ENCODE results near the gene EEF1AKMT1.
"Not testable (repeated sequence)": the region's sequence is repeated elsewhere in the genome, so short reads cannot be mapped to it uniquely, and the experiment has no call there.

EEF1AKMT1 gene

DNA sequence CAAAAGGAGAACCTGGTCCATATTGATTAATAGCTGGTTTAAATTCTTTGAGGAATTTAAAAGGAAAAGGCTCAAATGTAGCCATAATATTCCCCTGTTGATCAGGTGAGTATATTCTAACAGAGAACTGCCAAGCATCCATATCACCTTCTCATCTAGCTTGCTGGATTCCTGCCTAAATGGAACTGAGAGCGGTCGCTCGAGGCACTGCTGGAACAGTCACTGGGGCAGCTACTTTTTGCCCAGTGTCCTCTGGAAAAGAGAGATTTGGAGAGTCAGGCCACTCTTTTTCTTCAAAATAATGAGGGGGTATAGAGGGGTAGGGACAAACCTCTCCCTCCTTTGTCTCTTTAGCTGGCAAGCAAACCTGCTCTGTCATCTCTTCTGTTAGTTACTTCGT lies 89.7 kb downstream of the EEF1AKMT1 start:
- Histone ChIP-seq H3K36me3 (ENCODE audit: control insufficient read depth, insufficient read depth, low read length) (no peaks in the 10 kb centered on the region), H3K79me2 (no peaks in the 10 kb centered on the region), H2AFZ (no peak overlapping the region), H3K4me2 (ENCODE audit: low read length) (no peak overlapping the region), H3K27ac (no peak overlapping the region), H3K4me3 (ENCODE audit: low read depth, low read length) (no peak overlapping the region), H3K27me3 (ENCODE audit: control insufficient read depth, insufficient read depth, low read length) (no peaks in the 10 kb centered on the region), H3K9me3 (ENCODE audit: control insufficient read depth, low read length) (no peaks in the 10 kb centered on the region), H3K9ac (no peak overlapping the region), H3K4me1 (no peaks in the 10 kb centered on the region)
- TF ChIP-seq, protein P1, sequence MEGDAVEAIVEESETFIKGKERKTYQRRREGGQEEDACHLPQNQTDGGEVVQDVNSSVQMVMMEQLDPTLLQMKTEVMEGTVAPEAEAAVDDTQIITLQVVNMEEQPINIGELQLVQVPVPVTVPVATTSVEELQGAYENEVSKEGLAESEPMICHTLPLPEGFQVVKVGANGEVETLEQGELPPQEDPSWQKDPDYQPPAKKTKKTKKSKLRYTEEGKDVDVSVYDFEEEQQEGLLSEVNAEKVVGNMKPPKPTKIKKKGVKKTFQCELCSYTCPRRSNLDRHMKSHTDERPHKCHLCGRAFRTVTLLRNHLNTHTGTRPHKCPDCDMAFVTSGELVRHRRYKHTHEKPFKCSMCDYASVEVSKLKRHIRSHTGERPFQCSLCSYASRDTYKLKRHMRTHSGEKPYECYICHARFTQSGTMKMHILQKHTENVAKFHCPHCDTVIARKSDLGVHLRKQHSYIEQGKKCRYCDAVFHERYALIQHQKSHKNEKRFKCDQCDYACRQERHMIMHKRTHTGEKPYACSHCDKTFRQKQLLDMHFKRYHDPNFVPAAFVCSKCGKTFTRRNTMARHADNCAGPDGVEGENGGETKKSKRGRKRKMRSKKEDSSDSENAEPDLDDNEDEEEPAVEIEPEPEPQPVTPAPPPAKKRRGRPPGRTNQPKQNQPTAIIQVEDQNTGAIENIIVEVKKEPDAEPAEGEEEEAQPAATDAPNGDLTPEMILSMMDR (IDR thresholded peaks at IDR 0.05): no peak

DNA sequence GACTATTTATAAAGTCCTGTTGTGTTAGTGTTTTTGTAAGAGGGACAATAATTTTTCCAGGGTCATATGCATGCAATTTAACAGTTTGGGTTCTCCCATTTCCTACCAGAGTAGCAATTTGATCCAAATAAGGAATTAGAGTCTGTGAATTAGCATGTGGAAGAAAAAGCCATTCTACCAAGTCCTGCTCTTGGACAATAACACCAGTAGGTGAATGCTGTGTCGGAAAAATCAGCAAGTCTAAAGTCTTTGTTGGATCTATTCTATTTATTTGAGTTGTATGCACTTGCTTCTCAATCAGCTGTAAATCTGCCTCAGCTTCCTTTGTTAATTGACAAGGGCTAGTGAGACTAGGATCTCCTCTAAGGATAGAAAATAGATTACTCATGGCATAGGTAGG lies 91.7 kb downstream of the EEF1AKMT1 start:
- Histone ChIP-seq H3K4me3 (ENCODE audit: low read depth, low read length) (no peak overlapping the region), H3K27me3 (ENCODE audit: control insufficient read depth, insufficient read depth, low read length) (no peaks in the 10 kb centered on the region), H3K36me3 (ENCODE audit: control insufficient read depth, insufficient read depth, low read length) (no peaks in the 10 kb centered on the region), H3K27ac (no peak overlapping the region), H3K79me2 (no peaks in the 10 kb centered on the region), H3K9ac (no peak overlapping the region), H2AFZ (no peak overlapping the region), H3K9me3 (ENCODE audit: control insufficient read depth, low read length) (no peaks in the 10 kb centered on the region), H3K4me2 (ENCODE audit: low read length) (no peak overlapping the region), H3K4me1 (no peaks in the 10 kb centered on the region)
- TF ChIP-seq, protein P1 (IDR thresholded peaks at IDR 0.05): no peak

DNA sequence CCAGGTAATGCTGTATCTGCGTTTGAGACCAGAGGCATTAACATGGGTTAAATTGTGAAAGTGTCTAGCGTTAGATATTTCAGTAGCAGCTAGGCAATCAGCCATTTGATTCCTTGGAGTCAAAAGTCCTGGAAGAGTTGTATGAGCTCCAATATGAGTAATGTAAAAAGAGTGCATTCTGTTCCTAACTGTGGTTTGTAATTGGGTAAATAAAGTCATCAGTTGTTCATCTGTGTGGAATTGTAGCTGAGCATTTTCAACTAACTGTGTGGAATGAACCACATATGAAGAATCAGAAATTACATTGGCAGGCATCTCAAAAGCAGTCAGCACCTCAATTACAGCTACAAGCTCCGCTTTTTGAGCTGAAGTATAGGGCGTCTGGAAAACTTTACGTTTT lies 92.3 kb downstream of the EEF1AKMT1 start:
- H3K4me3 ChIP-seq (ENCODE audit: low read depth, low read length); H3K9ac ChIP-seq; H2AFZ ChIP-seq; H3K9me3 ChIP-seq (ENCODE audit: control insufficient read depth, low read length); H3K79me2 ChIP-seq; H3K36me3 ChIP-seq (ENCODE audit: control insufficient read depth, insufficient read depth, low read length); H3K4me2 ChIP-seq (ENCODE audit: low read length); H3K27me3 ChIP-seq (ENCODE audit: control insufficient read depth, insufficient read depth, low read length); H3K4me1 ChIP-seq; H3K27ac ChIP-seq: not testable (repeated sequence)

DNA sequence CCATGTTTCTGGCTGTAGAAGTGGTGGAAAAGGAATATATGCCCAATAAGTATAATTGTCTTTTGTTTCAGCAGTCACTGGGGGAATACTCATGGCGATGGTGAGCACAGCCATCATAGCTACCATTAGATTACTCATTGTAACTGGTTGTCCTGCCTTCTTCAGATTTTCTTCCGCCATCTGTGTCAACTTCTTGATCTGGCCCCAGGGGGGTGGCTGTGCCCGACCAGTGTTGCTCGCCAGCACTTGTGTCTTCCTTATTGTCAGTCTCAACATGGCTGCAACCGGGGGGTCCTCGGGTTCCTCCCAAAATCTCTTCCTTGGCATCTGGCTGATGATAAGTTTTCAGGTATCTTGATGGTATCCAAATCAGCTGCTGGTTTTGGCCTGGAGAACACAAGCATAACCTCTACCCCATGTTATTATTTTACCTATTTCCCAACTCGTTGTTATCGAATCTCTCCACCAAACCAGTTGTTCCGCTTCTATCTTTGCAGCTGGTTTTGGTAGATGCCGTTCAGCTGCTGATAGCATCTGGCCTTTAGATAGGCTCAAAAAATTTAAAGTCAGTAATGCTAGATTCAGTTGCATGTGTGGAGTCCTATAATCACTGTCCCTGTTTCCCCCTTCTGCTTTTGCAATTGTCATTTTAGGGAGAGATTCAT lies 93.2 kb downstream of the EEF1AKMT1 start:
- Histone ChIP-seq H3K79me2 (no peaks in the 10 kb centered on the region), H3K4me1 (no peaks in the 10 kb centered on the region), H2AFZ (no peak overlapping the region), H3K36me3 (ENCODE audit: control insufficient read depth, insufficient read depth, low read length) (no peaks in the 10 kb centered on the region), H3K9ac (no peak overlapping the region), H3K27ac (no peak overlapping the region), H3K9me3 (ENCODE audit: control insufficient read depth, low read length) (no peaks in the 10 kb centered on the region), H3K4me2 (ENCODE audit: low read length) (no peak overlapping the region), H3K27me3 (ENCODE audit: control insufficient read depth, insufficient read depth, low read length) (no peaks in the 10 kb centered on the region), H3K4me3 (ENCODE audit: low read depth, low read length) (no peak overlapping the region)
- TF ChIP-seq, protein P1 (IDR thresholded peaks at IDR 0.05): no peak

DNA sequence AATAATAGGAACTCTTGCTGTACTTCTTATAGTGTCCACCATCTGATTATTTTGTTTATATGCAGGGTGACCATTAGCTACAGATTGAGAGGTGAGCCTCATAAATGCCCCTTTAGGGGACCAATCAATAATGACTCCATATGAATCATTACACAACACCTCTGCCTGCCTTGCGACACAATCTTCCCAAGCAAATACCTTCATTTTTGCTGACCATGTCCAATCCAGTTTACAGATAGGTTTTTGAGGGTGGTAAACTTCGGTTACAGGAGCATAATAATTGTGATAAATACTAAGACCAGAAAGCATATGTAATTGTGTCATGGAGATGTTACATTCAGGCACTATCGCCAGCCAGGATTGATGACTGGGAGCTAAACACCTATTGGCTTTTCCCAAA lies 93.9 kb downstream of the EEF1AKMT1 start:
- TF ChIP-seq, protein P1 (IDR thresholded peaks at IDR 0.05): no peak
- H2AFZ ChIP-seq: no peak overlapping the region

More for the DNA sequence above, 93.9 kb downstream of the EEF1AKMT1 start:
- Histone ChIP-seq H3K27me3 (ENCODE audit: control insufficient read depth, insufficient read depth, low read length) (no peaks in the 10 kb centered on the region), H3K36me3 (ENCODE audit: control insufficient read depth, insufficient read depth, low read length) (no peaks in the 10 kb centered on the region), H3K9ac (no peak overlapping the region), H3K27ac (no peak overlapping the region), H3K4me2 (ENCODE audit: low read length) (no peak overlapping the region), H3K9me3 (ENCODE audit: control insufficient read depth, low read length) (no peaks in the 10 kb centered on the region), H3K4me1 (no peaks in the 10 kb centered on the region), H3K79me2 (no peaks in the 10 kb centered on the region), H3K4me3 (ENCODE audit: low read depth, low read length) (no peak overlapping the region)
